HEK293 (cell line): ENCODE measurements around the gene CDH22.

ENCODE experiments used
- HOXC10 ChIP-seq: sonication (generic); formaldehyde crosslinking; IDR thresholded peaks from 2 replicates; pipeline ENCODE4 v1.8.1; 2023; ENCODE audit warnings: mild to moderate bottlenecking, missing genetic modification reagents
- ZNF658 ChIP-seq: fragments of 450-650 bp; formaldehyde crosslinking; IDR thresholded peaks from 2 replicates; pipeline ENCODE4; 2016; ENCODE audit warnings: missing biosample characterization, missing genetic modification characterization

DNA sequence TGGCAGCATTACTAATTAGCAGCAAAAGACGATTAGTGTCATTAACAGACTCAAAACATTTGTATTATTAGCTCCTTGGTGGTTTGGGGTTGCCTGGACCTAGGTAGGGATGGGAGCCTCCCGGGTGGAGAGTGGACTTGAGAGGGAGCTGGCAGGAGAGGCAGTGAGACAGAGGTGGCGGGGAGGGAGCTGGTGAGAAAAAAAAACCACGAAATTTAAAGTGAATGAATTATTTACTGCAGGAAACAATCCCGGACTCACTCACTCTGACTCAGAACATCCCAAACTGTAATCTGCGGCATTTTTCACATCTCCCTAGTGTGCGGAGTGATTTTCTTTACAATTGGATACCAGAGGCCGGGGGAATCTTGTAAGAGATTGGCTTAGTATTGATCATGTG lies 14.3 kb upstream of the CDH22 start:
- TF ChIP-seq HOXC10 (CRISPR knock-in tag) (no peak), ZNF658 (tag by site-specific recombination) (no peak)
